K562 (cell line): Measurements from ENCODE around the gene NINL. TPM values are rescaled to one million over a fixed set of nuclear protein-coding genes. Genes with fewer than 3 reads are reported as not detected.

Experiments
- ESRRA ChIP-seq: fragments of 450-650 bp; IDR thresholded peaks from 2 replicates; pipeline ENCODE4 v1.6.1; 2014; ENCODE audit warnings: low read depth, mild to moderate bottlenecking, moderate library complexity, borderline replicate concordance
- KAT2B ChIP-seq: IDR thresholded peaks from one replicate; pipeline ENCODE4 v1.6.1; 2012; ENCODE audit warnings: low read depth, mild to moderate bottlenecking, control low read depth, inconsistent platforms, low read length, moderate library complexity
- MAFF ChIP-seq: IDR thresholded peaks from 2 replicates; pipeline ENCODE4 v1.6.1; 2012; ENCODE audit warnings: low read length, improper control_type of control experiment
- MCM2 ChIP-seq: fragments of 450-650 bp; IDR thresholded peaks from 2 replicates; pipeline ENCODE4 v1.6.1; 2017; ENCODE audit warnings: low read depth, mild to moderate bottlenecking
- REST ChIP-seq, 2 experiments: fragments of 450-650 bp; formaldehyde crosslinking in 1 of 2; IDR thresholded peaks; 2 replicates each; pipeline versions ENCODE4 v1.4.0 to v1.6.1; 2014 to 2020; ENCODE audit warnings: mild to moderate bottlenecking in 2 of 2, borderline replicate concordance in 1 of 2, low read depth in 1 of 2
- SMAD1 ChIP-seq: fragments of 150-350 bp; IDR thresholded peaks from 2 replicates; pipeline ENCODE4 v1.6.1; 2014; ENCODE audit warnings: low read length, low read depth; ENCODE audit not compliant: partially characterized antibody
- SNIP1 ChIP-seq: fragments of 450-650 bp; IDR thresholded peaks from 2 replicates; pipeline ENCODE4 v1.7.1; 2017; ENCODE audit warnings: low read depth, mild to moderate bottlenecking
- TCF3 ChIP-seq: sonication (generic); formaldehyde crosslinking; IDR thresholded peaks from 2 replicates; pipeline ENCODE4 v1.4.0; 2020; ENCODE audit warnings: mild to moderate bottlenecking, missing genetic modification reagents
- TOE1 ChIP-seq, 2 experiments: fragments of 450-650 bp in 1 of 2; sonication (generic) in 1 of 2; formaldehyde crosslinking in 1 of 2; IDR thresholded peaks; 2 replicates each; pipeline versions ENCODE4 v1.7.1 to v1.8.0; 2016 to 2022; ENCODE audit warnings: borderline replicate concordance in 2 of 2, mild to moderate bottlenecking in 2 of 2, antibody characterized with exemption in 1 of 2, inconsistent platforms in 1 of 2, low read depth in 1 of 2, missing genetic modification reagents in 1 of 2, moderate library complexity in 1 of 2
- YY1 ChIP-seq, 3 experiments: IDR thresholded peaks; 2 replicates each; pipeline ENCODE4 v1.6.1; 2011; ENCODE audit warnings: low read length in 2 of 3, mild to moderate bottlenecking in 2 of 3, moderate library complexity in 2 of 3, borderline replicate concordance in 1 of 3, control low read depth in 1 of 3, low read depth in 1 of 3; ENCODE audit not compliant: insufficient read depth in 3 of 3, insufficient replicate concordance in 2 of 3, control insufficient read depth in 1 of 3, insufficient read length in 1 of 3; ENCODE audit errors: extremely low read depth in 1 of 3
- ZNF232 ChIP-seq: sonication (generic); formaldehyde crosslinking; IDR thresholded peaks from 2 replicates; pipeline ENCODE4 v1.8.0; 2022; ENCODE audit warnings: mild to moderate bottlenecking, missing genetic modification reagents
- ZNF511 ChIP-seq: sonication (generic); formaldehyde crosslinking; IDR thresholded peaks from 2 replicates; pipeline ENCODE4 v1.8.0; 2022; ENCODE audit warnings: mild to moderate bottlenecking, missing genetic modification reagents
- ZNF830 ChIP-seq: fragments of 250-450 bp; sonication (Bioruptor Pico); IDR thresholded peaks from 2 replicates; pipeline ENCODE4 v1.5.0; 2021; ENCODE audit warnings: mild to moderate bottlenecking
- polyA plus RNA-seq, 8 experiments: library from polyadenylated mRNA; depleted of rRNA in 4 of 8; stranded (reverse) in 5 of 8; unstranded in 3 of 8; fragments of >200 nt; fragmentation: Nextera tagmentation in 2 of 8; fragmentation: Illumina TruSeq in 1 of 8; extraction: Ambion mirVana in 2 of 8; extraction: Trizol in 1 of 8; gene quantifications; 2 replicates each; pipeline versions ENCODE4 v1.2.1 to v1.2.3, GENCODE V29; 2011 to 2014; ENCODE audit warnings: inconsistent platforms in 1 of 8, missing spikeins in 1 of 8
- total RNA-seq, 7 experiments: library from RNA; depleted of rRNA in 6 of 7; stranded (reverse); fragments of >200 nt in 6 of 7; fragmentation: Illumina TruSeq in 2 of 7; extraction: Trizol in 2 of 7; gene quantifications; 2 replicates each; pipeline versions ENCODE4 v1.2.1 to v1.2.3, GENCODE V29; 2011 to 2021; ENCODE audit warnings: low replicate concordance in 1 of 7
- TF ChIP-seq, protein P1 (sequence below): fragments of 250-450 bp; sonication (Bioruptor Pico); IDR thresholded peaks from 2 replicates; pipeline ENCODE4 v1.4.0; 2020; ENCODE audit warnings: mild to moderate bottlenecking, moderate library complexity
- TF ChIP-seq, protein P2 (sequence below): fragments of 250-450 bp; sonication (Bioruptor Pico); IDR thresholded peaks from 2 replicates; pipeline ENCODE4 v1.8.0; 2021; ENCODE audit warnings: borderline replicate concordance, mild to moderate bottlenecking, moderate library complexity; ENCODE audit not compliant: poor library complexity, severe bottlenecking

The NINL gene
- total and polyA plus RNA-seq, 9 of the 15 experiments (the other 6 are each of a cell fraction or from before 2014, with no cell fraction given) = 0.03 to 0.22 (median 0.05) TPM; not detected in 5

- TF ChIP-seq, protein P1, sequence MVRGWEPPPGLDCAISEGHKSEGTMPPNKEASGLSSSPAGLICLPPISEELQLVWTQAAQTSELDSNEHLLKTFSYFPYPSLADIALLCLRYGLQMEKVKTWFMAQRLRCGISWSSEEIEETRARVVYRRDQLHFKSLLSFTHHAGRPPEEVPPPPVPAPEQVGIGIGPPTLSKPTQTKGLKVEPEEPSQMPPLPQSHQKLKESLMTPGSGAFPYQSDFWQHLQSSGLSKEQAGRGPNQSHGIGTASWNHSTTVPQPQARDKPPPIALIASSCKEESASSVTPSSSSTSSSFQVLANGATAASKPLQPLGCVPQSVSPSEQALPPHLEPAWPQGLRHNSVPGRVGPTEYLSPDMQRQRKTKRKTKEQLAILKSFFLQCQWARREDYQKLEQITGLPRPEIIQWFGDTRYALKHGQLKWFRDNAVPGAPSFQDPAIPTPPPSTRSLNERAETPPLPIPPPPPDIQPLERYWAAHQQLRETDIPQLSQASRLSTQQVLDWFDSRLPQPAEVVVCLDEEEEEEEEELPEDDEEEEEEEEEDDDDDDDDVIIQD (CRISPR knock-in tag) = no peak
- TF ChIP-seq SMAD1 (no peak), TOE1 (IDR thresholded peaks at IDR 0.05; ENCODE audit: borderline replicate concordance) (no peak), TOE1 (CRISPR knock-in tag; IDR thresholded peaks at IDR 0.05; ENCODE audit: borderline replicate concordance, low read depth) (no peak), ZNF830 (CRISPR knock-in tag) (no peak), ZNF511 (CRISPR knock-in tag) (0 out of 2 replicates have a peak, but pooled peaks have one; percentile 22), YY1 (IDR thresholded peaks at IDR 0.05; ENCODE audit: borderline replicate concordance in 1 of 3, control insufficient read depth in 1 of 3, extremely low read depth in 1 of 3, insufficient read depth in 3 of 3, insufficient read length in 1 of 3, insufficient replicate concordance in 2 of 3, low read depth in 1 of 3, low read length in 2 of 3) (no peak), MCM2 (no peak), KAT2B (no peak), SNIP1 (no peak), MAFF (no peak), ESRRA (0 out of 2 replicates have a peak, but pooled peaks have one; percentile 17), REST (IDR thresholded peaks at IDR 0.05; ENCODE audit: borderline replicate concordance) (no peak), REST (CRISPR knock-in tag; IDR thresholded peaks at IDR 0.05; ENCODE audit: low read depth) (no peak), TCF3 (CRISPR knock-in tag) (no peak), ZNF232 (0 out of 2 replicates have a peak, but pooled peaks have one; percentile 20)
- TF ChIP-seq, protein P2, sequence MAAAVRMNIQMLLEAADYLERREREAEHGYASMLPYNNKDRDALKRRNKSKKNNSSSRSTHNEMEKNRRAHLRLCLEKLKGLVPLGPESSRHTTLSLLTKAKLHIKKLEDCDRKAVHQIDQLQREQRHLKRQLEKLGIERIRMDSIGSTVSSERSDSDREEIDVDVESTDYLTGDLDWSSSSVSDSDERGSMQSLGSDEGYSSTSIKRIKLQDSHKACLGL (CRISPR knock-in tag) = no peak
Observed at GRCh38 chr20:25623225-25623735, 37.9 kb upstream of the NINL start (continued).
